Neural cell (in vitro differentiated cells): ENCODE measurements around the gene MT1H. TPM values are rescaled to one million over a fixed set of nuclear protein-coding genes. Genes with fewer than 3 reads are reported as not detected.

ENCODE experiments used
- H2AFZ ChIP-seq: fragments of 200-600, 300-800 bp; sonication (generic), shearing (Covaris generic); 2 replicates; pipeline ENCODE4 v1.6.0; 2014; ENCODE audit warnings: low read depth, mild to moderate bottlenecking, antibody characterized with exemption, low read length, moderate library complexity
- H3F3A ChIP-seq: fragments of 200-600 bp; shearing (Covaris generic); 2 replicates; pipeline ENCODE4 v1.6.1; 2016; ENCODE audit warnings: mild to moderate bottlenecking, moderate library complexity, mixed read lengths, antibody characterized with exemption, low read length; ENCODE audit not compliant: insufficient read depth, poor library complexity, severe bottlenecking
- H3K27ac ChIP-seq: fragments of 200-600, 300-800 bp; sonication (generic), shearing (Covaris generic); 2 replicates; pipeline ENCODE4 v1.5.1; 2014; ENCODE audit warnings: mild to moderate bottlenecking, low read length, moderate library complexity
- H3K27me3 ChIP-seq: fragments of 300-800, 200-600 bp; sonication (generic), shearing (Covaris generic); 2 replicates; pipeline ENCODE4 v1.6.0; 2014; ENCODE audit warnings: mild to moderate bottlenecking, low read depth, low read length, moderate library complexity; ENCODE audit not compliant: insufficient read depth
- H3K36me3 ChIP-seq: fragments of 300-800, 200-600 bp; sonication (generic), shearing (Covaris generic); 2 replicates; pipeline ENCODE4 v1.5.1; 2014; ENCODE audit warnings: mild to moderate bottlenecking, antibody characterized with exemption, low read length, moderate library complexity; ENCODE audit not compliant: insufficient read depth
- H3K4me2 ChIP-seq: fragments of 300-800, 200-600 bp; sonication (generic), shearing (Covaris generic); 2 replicates; pipeline ENCODE4 v1.6.0; 2014; ENCODE audit warnings: mild to moderate bottlenecking, low read length
- H3K4me3 ChIP-seq: fragments of 300-800, 200-600 bp; sonication (generic), shearing (Covaris generic); 2 replicates; pipeline ENCODE4 v1.5.1; 2014; ENCODE audit warnings: mild to moderate bottlenecking, low read length, moderate library complexity
- H3K79me2 ChIP-seq: fragments of 200-600 bp; shearing (Covaris generic); replicated peaks from 2 replicates; pipeline ENCODE4 v1.6.0; 2014; ENCODE audit warnings: mild to moderate bottlenecking, low read length, moderate library complexity; ENCODE audit not compliant: insufficient read depth
- H3K9ac ChIP-seq: fragments of 300-800, 200-600 bp; sonication (generic), shearing (Covaris generic); 2 replicates; pipeline ENCODE4 v1.6.1; 2016; ENCODE audit warnings: mild to moderate bottlenecking, low read length, mixed read lengths
- H3K9me2 ChIP-seq: fragments of 200-600 bp; shearing (Covaris generic); 2 replicates; pipeline ENCODE4 v1.6.1; 2016; ENCODE audit warnings: mild to moderate bottlenecking, low read length, mixed read lengths; ENCODE audit not compliant: insufficient read depth
- H3K9me3 ChIP-seq: fragments of 200-600, 300-800 bp; sonication (generic), shearing (Covaris generic); 2 replicates; pipeline ENCODE4 v1.6.1; 2016; ENCODE audit warnings: mild to moderate bottlenecking, mixed run types, low read length, moderate library complexity, mixed read lengths
- H4K20me1 ChIP-seq: fragments of 200-600 bp; shearing (Covaris generic); 2 replicates; pipeline ENCODE4 v1.6.1; 2016; ENCODE audit warnings: mild to moderate bottlenecking, mixed run types; ENCODE audit not compliant: insufficient read depth
- EP300 ChIP-seq: fragments of 450-650 bp; conservative IDR thresholded peaks from 2 replicates; pipeline ENCODE4 v1.6.1; 2014; ENCODE audit warnings: antibody characterized with exemption, mild to moderate bottlenecking, moderate library complexity; ENCODE audit not compliant: poor library complexity, severe bottlenecking
- EZH2 ChIP-seq: fragments of 200-600, 300-800 bp; shearing (Covaris generic), sonication (generic); IDR thresholded peaks from 2 replicates; pipeline ENCODE4 v1.6.1; 2014; ENCODE audit warnings: antibody characterized with exemption, low read length, borderline replicate concordance, mild to moderate bottlenecking; ENCODE audit not compliant: insufficient read depth, poor library complexity, severe bottlenecking
- MXI1 ChIP-seq: fragments of 450-650 bp; conservative IDR thresholded peaks from 2 replicates; pipeline ENCODE4 v1.6.1; 2014; ENCODE audit warnings: antibody characterized with exemption, mild to moderate bottlenecking; ENCODE audit not compliant: poor library complexity, severe bottlenecking
- POLR2AphosphoS5 ChIP-seq: IDR thresholded peaks from 2 replicates; pipeline ENCODE4 v1.6.1; 2012
- RAD21 ChIP-seq: fragments of 450-650 bp; conservative IDR thresholded peaks from 2 replicates; pipeline ENCODE4 v1.6.1; 2014; ENCODE audit warnings: antibody characterized with exemption, mild to moderate bottlenecking, moderate library complexity
- REST ChIP-seq: IDR thresholded peaks from 2 replicates; pipeline ENCODE4 v1.6.1; 2012; ENCODE audit warnings: borderline replicate concordance
- SMC3 ChIP-seq: fragments of 450-650 bp; conservative IDR thresholded peaks from 2 replicates; pipeline ENCODE4 v1.6.1; 2014; ENCODE audit warnings: antibody characterized with exemption, mild to moderate bottlenecking, moderate library complexity; ENCODE audit not compliant: poor library complexity
- TAF1 ChIP-seq: IDR thresholded peaks from 2 replicates; pipeline ENCODE4 v1.6.1; 2012; ENCODE audit warnings: low read depth
- polyA plus RNA-seq: library from polyadenylated mRNA; depleted of rRNA; stranded (reverse); fragments of >200 nt; gene quantifications from 2 replicates; pipeline ENCODE4 v1.2.3, GENCODE V29; 2014
- TF ChIP-seq, protein P1 (sequence below): fragments of 450-650 bp; IDR thresholded peaks from 2 replicates; pipeline ENCODE4 v1.5.1; 2014; ENCODE audit warnings: antibody characterized with exemption, mild to moderate bottlenecking, moderate library complexity; ENCODE audit not compliant: poor library complexity, severe bottlenecking

Gene MT1H
- polyA plus RNA-seq, 1 donor from 2014 or later, result not detected

DNA sequence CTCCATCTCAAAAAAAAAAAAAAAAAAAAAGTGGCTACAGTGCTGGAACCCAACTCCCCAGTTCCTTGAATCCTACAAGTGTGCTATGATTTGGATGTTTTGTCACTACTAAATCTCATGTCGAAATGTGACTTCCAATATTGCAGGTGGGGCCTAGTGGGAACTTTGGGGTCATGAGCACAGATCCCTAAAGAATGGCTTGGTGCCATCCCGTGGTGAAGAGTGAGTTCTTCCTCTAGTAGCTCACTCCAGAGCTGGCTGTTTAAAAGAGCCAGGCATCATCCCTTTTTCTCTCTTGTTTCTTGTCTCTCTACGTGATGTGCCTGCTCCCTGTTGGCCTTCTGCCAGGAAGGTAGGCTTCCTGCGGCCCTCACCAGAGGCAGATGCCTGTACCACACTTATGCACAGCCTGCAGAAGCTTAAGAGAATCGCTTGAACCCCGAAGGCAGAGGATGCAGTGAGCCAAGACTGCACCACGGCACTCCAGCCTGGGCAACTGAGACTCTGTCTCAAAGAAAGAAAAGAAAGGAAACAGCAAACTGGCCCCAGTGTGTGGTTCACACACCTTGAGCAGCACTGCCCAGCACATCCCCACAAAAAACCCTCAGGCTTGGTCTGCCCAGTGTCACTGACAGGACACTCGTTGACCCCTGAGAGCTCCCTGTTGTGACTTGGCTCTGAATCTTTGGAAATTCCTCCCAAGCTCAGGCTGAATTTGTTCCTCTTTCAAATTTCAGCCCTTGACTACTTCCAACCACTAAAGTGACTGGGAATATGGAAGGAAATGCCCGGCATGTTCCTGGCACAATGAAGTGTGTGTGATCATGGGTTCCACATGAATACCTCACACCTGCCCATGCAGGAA, 40.9 kb upstream of the MT1H start:
- Histone ChIP-seq H3K36me3 (no peaks in the 10 kb centered on the region), H3K27me3 (peaks cover 94% of the 10 kb centered on the region), H3K9ac (no peak overlapping the region), H3K4me3 (no peak overlapping the region), H3K9me3 (no peaks in the 10 kb centered on the region), H3K9me2 (no peaks in the 10 kb centered on the region), H2AFZ (no peak overlapping the region), H3F3A (no peaks in the 10 kb centered on the region), H3K27ac (no peak overlapping the region), H3K4me2 (no peak overlapping the region), H3K79me2 (no peaks in the 10 kb centered on the region), H4K20me1 (no peaks in the 10 kb centered on the region)
- no peak for TF ChIP-seq REST
- TF ChIP-seq EP300, result no peak
- no peak for TF ChIP-seq EZH2
- TF ChIP-seq POLR2AphosphoS5, result no peak
- TF ChIP-seq SMC3, result no peak
- TF ChIP-seq RAD21, result no peak
- TF ChIP-seq MXI1, result no peak
- no peak for TF ChIP-seq TAF1
- TF ChIP-seq, protein P1, sequence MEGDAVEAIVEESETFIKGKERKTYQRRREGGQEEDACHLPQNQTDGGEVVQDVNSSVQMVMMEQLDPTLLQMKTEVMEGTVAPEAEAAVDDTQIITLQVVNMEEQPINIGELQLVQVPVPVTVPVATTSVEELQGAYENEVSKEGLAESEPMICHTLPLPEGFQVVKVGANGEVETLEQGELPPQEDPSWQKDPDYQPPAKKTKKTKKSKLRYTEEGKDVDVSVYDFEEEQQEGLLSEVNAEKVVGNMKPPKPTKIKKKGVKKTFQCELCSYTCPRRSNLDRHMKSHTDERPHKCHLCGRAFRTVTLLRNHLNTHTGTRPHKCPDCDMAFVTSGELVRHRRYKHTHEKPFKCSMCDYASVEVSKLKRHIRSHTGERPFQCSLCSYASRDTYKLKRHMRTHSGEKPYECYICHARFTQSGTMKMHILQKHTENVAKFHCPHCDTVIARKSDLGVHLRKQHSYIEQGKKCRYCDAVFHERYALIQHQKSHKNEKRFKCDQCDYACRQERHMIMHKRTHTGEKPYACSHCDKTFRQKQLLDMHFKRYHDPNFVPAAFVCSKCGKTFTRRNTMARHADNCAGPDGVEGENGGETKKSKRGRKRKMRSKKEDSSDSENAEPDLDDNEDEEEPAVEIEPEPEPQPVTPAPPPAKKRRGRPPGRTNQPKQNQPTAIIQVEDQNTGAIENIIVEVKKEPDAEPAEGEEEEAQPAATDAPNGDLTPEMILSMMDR, result no peak

DNA sequence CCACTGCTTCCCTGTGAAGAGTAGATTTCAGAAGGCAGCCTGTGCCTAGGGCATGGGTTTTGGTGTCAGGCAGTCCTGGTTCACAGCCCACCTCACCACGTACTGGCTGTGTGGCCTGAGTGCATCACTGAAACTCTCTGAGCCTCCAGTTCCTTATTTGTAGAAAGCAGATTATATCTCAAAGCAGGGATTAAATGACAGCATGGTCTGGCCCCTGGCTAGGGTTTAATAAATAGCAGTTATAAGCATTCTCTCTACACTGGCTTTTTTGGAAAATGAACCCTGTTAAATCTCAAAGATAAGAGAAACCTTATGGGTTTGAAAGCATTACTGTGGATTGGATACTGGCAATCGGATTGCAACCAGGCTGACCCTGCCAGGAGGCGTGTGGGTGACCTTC, 40.1 kb upstream of the MT1H start:
- TF ChIP-seq TAF1 (no peak), RAD21 (no peak), MXI1 (no peak), EP300 (no peak), POLR2AphosphoS5 (no peak), EZH2 (no peak), SMC3 (no peak), REST (no peak)
- TF ChIP-seq, protein P1, result no peak
- no peaks in the 10 kb centered on the region for H4K20me1 ChIP-seq

More for the DNA sequence above, 40.1 kb upstream of the MT1H start:
- Histone ChIP-seq H3K27me3 (peaks cover 96% of the 10 kb centered on the region), H3K79me2 (no peaks in the 10 kb centered on the region), H3K36me3 (no peaks in the 10 kb centered on the region), H3K4me2 (no peak overlapping the region), H3K27ac (no peak overlapping the region), H3K4me3 (no peak overlapping the region), H2AFZ (no peak overlapping the region), H3F3A (no peaks in the 10 kb centered on the region), H3K9me3 (no peaks in the 10 kb centered on the region), H3K9me2 (no peaks in the 10 kb centered on the region), H3K9ac (no peak overlapping the region)
